Caco-2 (cell line): ENCODE data around the gene CEACAM18. TPM values are rescaled to one million over a fixed set of nuclear protein-coding genes. Genes with fewer than 3 reads are reported as not detected.
"Not testable (repeated sequence)": the region's sequence is repeated elsewhere in the genome, so short reads cannot be mapped to it uniquely, and the experiment has no call there.

Source experiments
- BruUV-seq: library from RNA; stranded (reverse); fragments of 400-500 nt; replicated peaks from 2 replicates; lab custom pipeline; 2021; lab: Mats Ljungman, UMichigan
- CTCF ChIA-PET: fragments of 300-600 bp; sonication (Branson Sonifier 250); formaldehyde crosslinking; loops from one replicate; lab custom pipeline; 2022; ENCODE audit warnings: antibody characterized with exemption; lab: Charles Lee
- POLR2A ChIA-PET: fragments of 300-600 bp; sonication (Branson Sonifier 250); formaldehyde crosslinking; loops from one replicate; lab custom pipeline; 2022; ENCODE audit warnings: antibody characterized with exemption; lab: Charles Lee
- DNase-seq, 2 experiments: peaks; one replicate each; pipeline versions ENCODE4 v3.0.0 to v3.0.0-alpha.2; 2020 to 2022
- H3K27me3 ChIP-seq: replicated peaks from 2 replicates; pipeline ENCODE4 v1.6.0; 2011; ENCODE audit warnings: low read length; ENCODE audit not compliant: control insufficient read depth, insufficient read depth
- H3K36me3 ChIP-seq: 2 replicates; pipeline ENCODE4 v1.5.1; 2011; ENCODE audit warnings: low read length; ENCODE audit not compliant: control insufficient read depth, insufficient read depth
- H3K4me1 ChIP-seq: fragments of 250-450 bp; sonication (Bioruptor Pico); 2 replicates; pipeline ENCODE4 v1.5.1; 2020; ENCODE audit warnings: mild to moderate bottlenecking
- H3K4me3 ChIP-seq: 2 replicates; pipeline ENCODE4 v1.5.1; 2011; ENCODE audit warnings: low read depth, mild to moderate bottlenecking, control low read depth, low read length
- H3K9me3 ChIP-seq: fragments of 250-450 bp; sonication (Bioruptor Pico); 2 replicates; pipeline ENCODE4 v1.5.1; 2020; ENCODE audit warnings: mild to moderate bottlenecking, moderate library complexity
- H3K27ac Mint-ChIP-seq: one replicate; pipeline ENCODE4 v1.8.0; 2022; ENCODE audit warnings: mixed read lengths; ENCODE audit not compliant: unreplicated experiment
- H3K27me3 Mint-ChIP-seq: one replicate; pipeline ENCODE4 v1.8.0; 2022; ENCODE audit warnings: mixed read lengths; ENCODE audit not compliant: insufficient read depth, unreplicated experiment
- H3K36me3 Mint-ChIP-seq: one replicate; pipeline ENCODE4 v1.8.0; 2022; ENCODE audit warnings: mild to moderate bottlenecking, mixed read lengths; ENCODE audit not compliant: insufficient read depth, unreplicated experiment
- H3K4me1 Mint-ChIP-seq: one replicate; pipeline ENCODE4 v1.8.0; 2022; ENCODE audit warnings: low read depth, mixed read lengths; ENCODE audit not compliant: unreplicated experiment
- H3K4me3 Mint-ChIP-seq: one replicate; pipeline ENCODE4 v1.8.0; 2022; ENCODE audit warnings: mild to moderate bottlenecking, moderate library complexity, mixed read lengths; ENCODE audit not compliant: unreplicated experiment
- H3K9me3 Mint-ChIP-seq: one replicate; pipeline ENCODE4 v1.8.0; 2022; ENCODE audit warnings: mixed read lengths; ENCODE audit not compliant: unreplicated experiment
- intact Hi-C: fragments of 100-400 bp; cut with micrococcal nuclease; formaldehyde crosslinking; loops from one replicate; pipeline ENCODE4 v1.10.0; 2022; ENCODE audit not compliant: unreplicated experiment
- total RNA-seq: library from RNA; stranded (reverse); gene quantifications from 2 replicates; pipeline ENCODE4 v1.2.3, GENCODE V29; 2022
- TF ChIP-seq, protein P1 (sequence below), 2 experiments: fragments of 200-600 bp in 1 of 2; IDR thresholded peaks; 1 replicate in 1 of 2; 2 replicates in 1 of 2; pipeline versions ENCODE4 v1.5.1 to v1.8.0; 2011 to 2022; ENCODE audit warnings: antibody characterized with exemption in 1 of 2, control low read depth in 1 of 2, inconsistent platforms in 1 of 2, low read depth in 1 of 2, low read length in 1 of 2, mild to moderate bottlenecking in 1 of 2, moderate library complexity in 1 of 2; ENCODE audit not compliant: insufficient read depth in 1 of 2, severe bottlenecking in 1 of 2, unreplicated experiment in 1 of 2

The CEACAM18 gene
- total RNA-seq, 1 experiment from 2014 or later: not detected

GRCh38 chr19:51493776-51494175 lies 15.4 kb downstream of the CEACAM18 start:
- no peak overlapping the region for H3K27ac Mint-ChIP-seq
- Histone ChIP-seq H3K36me3 (no peaks in the 10 kb centered on the region), H3K4me1 (no peaks in the 10 kb centered on the region), H3K9me3 (no peaks in the 10 kb centered on the region), H3K4me3 (no peak overlapping the region), H3K27me3 (no peaks in the 10 kb centered on the region)
- ChIA-PET CTCF (no interaction called here), POLR2A (no interaction called here)
- H3K36me3 Mint-ChIP-seq: no peaks in the 10 kb centered on the region
- intact Hi-C loops: no loop called here
- no peaks in the 10 kb centered on the region for H3K9me3 Mint-ChIP-seq
- H3K4me1 Mint-ChIP-seq: no peaks in the 10 kb centered on the region
- no TSS peak for BruUV-seq
- peaks cover 6% of the 10 kb centered on the region for H3K27me3 Mint-ChIP-seq
- TF ChIP-seq, protein P1, sequence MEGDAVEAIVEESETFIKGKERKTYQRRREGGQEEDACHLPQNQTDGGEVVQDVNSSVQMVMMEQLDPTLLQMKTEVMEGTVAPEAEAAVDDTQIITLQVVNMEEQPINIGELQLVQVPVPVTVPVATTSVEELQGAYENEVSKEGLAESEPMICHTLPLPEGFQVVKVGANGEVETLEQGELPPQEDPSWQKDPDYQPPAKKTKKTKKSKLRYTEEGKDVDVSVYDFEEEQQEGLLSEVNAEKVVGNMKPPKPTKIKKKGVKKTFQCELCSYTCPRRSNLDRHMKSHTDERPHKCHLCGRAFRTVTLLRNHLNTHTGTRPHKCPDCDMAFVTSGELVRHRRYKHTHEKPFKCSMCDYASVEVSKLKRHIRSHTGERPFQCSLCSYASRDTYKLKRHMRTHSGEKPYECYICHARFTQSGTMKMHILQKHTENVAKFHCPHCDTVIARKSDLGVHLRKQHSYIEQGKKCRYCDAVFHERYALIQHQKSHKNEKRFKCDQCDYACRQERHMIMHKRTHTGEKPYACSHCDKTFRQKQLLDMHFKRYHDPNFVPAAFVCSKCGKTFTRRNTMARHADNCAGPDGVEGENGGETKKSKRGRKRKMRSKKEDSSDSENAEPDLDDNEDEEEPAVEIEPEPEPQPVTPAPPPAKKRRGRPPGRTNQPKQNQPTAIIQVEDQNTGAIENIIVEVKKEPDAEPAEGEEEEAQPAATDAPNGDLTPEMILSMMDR (IDR thresholded peaks at IDR 0.05; ENCODE audit: insufficient read depth in 1 of 2, low read depth in 1 of 2, low read length in 1 of 2, severe bottlenecking in 1 of 2, unreplicated experiment in 1 of 2): no peak
- H3K4me3 Mint-ChIP-seq: no peak overlapping the region
- DNase-seq: no peak

GRCh38 chr19:51497666-51498065 lies 19.3 kb downstream of the CEACAM18 start:
- BruUV-seq: no TSS peak
- no peak overlapping the region for H3K27ac Mint-ChIP-seq
- no peaks in the 10 kb centered on the region for H3K27me3 ChIP-seq
- H3K27me3 Mint-ChIP-seq: peaks cover 6% of the 10 kb centered on the region
- H3K9me3 Mint-ChIP-seq: no peaks in the 10 kb centered on the region
- no peaks in the 10 kb centered on the region for H3K4me1 ChIP-seq
- no peaks in the 10 kb centered on the region for H3K9me3 ChIP-seq
- H3K36me3 Mint-ChIP-seq: no peaks in the 10 kb centered on the region
- intact Hi-C loops: no loop called here
- ChIA-PET CTCF (no interaction called here), POLR2A (no interaction called here)
- TF ChIP-seq, protein P1 (IDR thresholded peaks at IDR 0.05; ENCODE audit: insufficient read depth in 1 of 2, low read depth in 1 of 2, low read length in 1 of 2, severe bottlenecking in 1 of 2, unreplicated experiment in 1 of 2): no peak
- H3K36me3 ChIP-seq: no peaks in the 10 kb centered on the region
- H3K4me3 ChIP-seq: no peak overlapping the region
- no peak for DNase-seq
- no peaks in the 10 kb centered on the region for H3K4me1 Mint-ChIP-seq
- no peak overlapping the region for H3K4me3 Mint-ChIP-seq

- H3K9me3 Mint-ChIP-seq: peaks cover 13% of the 10 kb centered on the region
- H3K27ac Mint-ChIP-seq, H3K36me3 Mint-ChIP-seq, H3K4me1 ChIP-seq, H3K36me3 ChIP-seq, H3K4me3 Mint-ChIP-seq, H3K9me3 ChIP-seq, POLR2A ChIA-PET, H3K27me3 Mint-ChIP-seq, CTCF ChIA-PET, intact Hi-C loops, H3K4me1 Mint-ChIP-seq, BruUV-seq, DNase-seq, H3K27me3 ChIP-seq, H3K4me3 ChIP-seq: not testable (repeated sequence)
These were observed 22.6 kb downstream of the CEACAM18 start for GRCh38 chr19:51500931-51501330.
